8988T (cell line): ENCODE results near the gene HSPA1A.
"Not testable (repeated sequence)": the region's sequence is repeated elsewhere in the genome, so short reads cannot be mapped to it uniquely, and the experiment has no call there.

Experiments
- DNase-seq: peaks from one replicate; pipeline ENCODE4 v3.0.0; 2011

HSPA1A gene

DNA sequence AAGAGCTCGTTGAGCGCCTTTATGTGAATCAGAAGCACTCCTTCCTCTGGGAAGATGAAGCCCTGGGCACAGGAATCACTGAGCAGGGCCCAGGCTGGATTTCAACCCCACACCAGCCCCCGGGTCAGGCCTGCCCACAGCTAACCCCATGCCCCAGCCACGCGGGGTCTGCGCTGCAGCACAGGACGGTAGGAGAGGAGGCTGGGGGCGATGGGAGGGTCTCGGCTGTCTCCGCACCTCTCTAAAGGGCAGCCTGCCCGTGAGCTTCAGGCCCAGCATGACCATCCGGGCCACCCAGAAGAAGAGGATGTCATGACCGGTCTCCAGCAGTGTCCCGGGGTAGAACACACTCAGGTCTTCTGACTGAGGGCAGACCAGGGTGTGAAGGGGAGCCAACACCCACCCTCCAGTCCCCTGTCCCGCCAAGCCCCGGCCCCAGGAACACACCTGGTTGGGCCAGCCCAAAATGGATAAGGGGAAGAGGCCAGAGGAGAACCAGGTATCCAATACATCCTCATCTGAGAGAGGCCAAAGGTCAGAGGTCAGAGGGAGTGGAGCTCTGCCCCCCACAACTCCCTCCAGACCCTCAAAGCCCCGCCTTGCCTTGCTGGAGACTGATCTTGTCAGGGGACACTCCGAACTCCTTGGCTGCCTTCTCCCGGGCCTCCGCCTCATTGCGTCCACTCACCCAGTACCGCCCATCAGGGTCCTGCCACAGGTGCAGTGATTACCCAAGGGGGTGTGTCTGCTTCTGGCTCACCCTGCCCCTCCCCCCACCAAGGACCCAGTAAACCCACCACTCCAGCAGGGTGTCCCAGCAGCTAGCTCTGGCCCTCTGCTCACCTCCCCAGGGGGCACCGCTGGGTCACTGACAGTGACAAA is 33.9 kb upstream of the HSPA1A start:
- DNase-seq: no peak

- no peak for DNase-seq
Observed at GRCh38 chr6:31782126-31782855, 33.1 kb upstream of the HSPA1A start.

DNA sequence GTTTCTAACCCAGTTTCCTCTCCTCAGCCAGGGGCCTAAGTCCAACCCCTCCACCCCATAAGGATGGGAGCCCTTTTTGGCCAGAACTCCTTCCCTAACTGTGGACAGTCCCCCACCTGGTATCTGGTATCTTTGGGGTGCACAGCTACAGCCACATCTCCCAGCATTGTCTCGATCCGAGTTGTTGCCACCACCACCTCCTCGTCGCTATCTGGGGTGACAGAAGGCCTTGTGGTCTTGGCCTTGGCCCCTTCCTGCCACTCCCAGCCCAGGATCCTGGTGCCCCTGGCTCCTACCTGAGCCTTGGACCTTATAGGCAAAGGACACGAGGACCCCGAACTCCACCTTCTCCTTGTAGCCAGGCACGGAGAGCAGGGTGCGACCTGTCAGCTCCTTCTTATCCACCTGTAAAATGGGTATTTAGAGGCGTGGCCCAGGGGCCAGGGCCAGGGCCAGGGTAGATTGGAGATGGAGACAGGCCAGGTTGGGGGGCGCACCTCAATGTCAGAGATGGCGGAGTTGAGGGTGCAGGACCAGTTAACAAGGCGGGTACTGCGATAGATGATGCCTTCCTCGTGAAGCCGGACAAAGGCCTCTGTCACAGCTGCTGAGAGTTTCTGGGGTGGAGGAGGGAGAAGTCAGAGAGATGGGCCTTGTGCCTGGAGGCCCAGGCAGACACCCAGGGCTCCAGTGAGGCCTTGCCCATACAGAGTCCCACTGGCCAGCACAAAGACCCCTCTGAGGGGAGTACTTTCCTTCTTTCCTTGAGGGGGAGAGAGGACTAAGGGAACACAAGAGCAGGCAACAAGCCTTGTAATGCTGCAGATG is 31.0 kb upstream of the HSPA1A start:
- DNase-seq: no peak

- no peak for DNase-seq
Observed at GRCh38 chr6:31785475-31785874, 29.9 kb upstream of the HSPA1A start.

DNA sequence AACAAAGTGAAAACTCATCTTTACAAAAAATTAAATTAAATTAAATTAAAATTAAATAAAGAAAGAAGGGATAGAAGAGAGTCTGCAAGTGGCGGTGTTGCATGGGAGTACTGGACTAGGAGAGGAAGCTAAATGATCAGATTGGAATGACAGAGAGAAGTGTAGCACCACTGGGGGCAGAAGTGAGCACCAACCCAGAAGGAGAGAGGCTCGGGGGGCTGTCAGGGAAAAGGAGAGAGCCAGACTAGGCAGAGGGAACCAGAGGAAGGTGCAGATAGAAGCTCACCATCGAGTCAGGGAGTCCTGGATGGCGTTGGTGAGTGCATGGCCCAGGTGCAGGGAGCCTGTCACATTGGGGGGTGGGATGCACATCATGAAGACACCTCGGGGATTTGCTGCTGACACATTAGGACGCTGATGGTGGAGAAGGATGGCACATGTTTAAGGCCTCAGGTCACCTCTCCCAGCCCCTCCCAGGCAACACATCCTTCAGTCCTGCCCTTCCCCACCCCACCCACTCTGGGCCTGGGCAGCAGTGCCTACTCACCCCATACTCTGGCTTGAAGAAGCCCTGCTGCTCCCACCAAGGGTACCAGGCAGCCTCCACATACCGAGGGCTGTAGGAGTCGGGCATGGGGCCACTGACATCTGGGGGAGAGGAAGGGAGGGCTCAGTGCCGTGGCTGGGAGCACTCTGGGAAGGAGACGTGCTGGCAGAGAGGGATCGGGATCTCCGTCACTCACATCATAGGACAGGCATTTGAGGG is 23.8 kb upstream of the HSPA1A start:
- peak; percentile 89 for DNase-seq

GRCh38 chr6:31792090-31792374 is 23.3 kb upstream of the HSPA1A start:
- no peak for DNase-seq

- DNase-seq: peak; percentile 82
Observed at GRCh38 chr6:31792761-31793171, 22.6 kb upstream of the HSPA1A start.

GRCh38 chr6:31793927-31794245 is 21.5 kb upstream of the HSPA1A start:
- DNase-seq: not testable (repeated sequence)

- no peak for DNase-seq
Observed at GRCh38 chr6:31794294-31794865, 21.0 kb upstream of the HSPA1A start.

DNA sequence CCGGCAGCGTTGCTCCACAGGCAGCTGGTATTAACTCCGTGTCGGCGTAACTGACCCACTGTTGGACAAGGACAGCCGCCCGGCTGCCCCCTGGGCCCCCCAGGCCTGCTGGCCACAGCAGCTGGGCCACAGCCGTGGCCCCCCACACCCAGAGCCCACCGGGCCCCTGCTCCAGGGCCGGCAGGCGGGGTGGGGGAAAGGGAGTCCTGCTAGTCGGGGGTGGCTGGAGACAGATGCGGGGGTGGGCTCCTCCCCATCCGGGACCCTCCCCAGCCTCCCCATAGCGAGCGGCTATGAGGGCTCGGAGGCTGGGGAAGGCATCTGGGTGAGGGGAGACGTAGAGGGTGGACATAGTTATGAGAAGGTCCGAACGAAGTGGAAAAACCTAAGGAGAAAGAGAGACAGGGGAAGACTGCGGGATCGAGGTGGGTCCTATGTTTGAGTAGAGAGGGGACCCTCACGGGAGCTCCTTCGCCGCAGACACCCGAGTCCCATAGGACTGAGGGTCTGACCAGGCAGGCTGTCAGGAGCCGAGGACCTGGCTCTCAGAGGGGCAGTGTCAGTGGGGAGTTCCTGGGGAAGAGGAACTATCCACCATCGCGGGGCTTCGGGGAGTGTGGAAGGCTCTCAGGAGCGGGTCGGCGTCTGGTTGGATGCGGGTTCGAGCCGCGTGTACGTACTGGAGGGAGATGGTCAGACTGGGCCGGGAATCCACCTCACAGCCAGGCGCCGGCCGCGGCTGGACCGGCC is 20.3 kb upstream of the HSPA1A start:
- no peak for DNase-seq

GRCh38 chr6:31795616-31796298 is 19.6 kb upstream of the HSPA1A start, which contains the start of gene VARS1:
Gene VARS1, minus strand, starts transcription at chr6:31795752. Its CDS starts 535 bp downstream, at chr6:31795217.
- DNase-seq: peak; percentile 97

- DNase-seq: no peak
Observed at GRCh38 chr6:31796993-31797385, 18.4 kb upstream of the HSPA1A start.

- DNase-seq: no peak
Observed at GRCh38 chr6:31797588-31797987, 17.8 kb upstream of the HSPA1A start.

- DNase-seq: no peak
Observed at GRCh38 chr6:31799781-31800180, 15.6 kb upstream of the HSPA1A start.

- DNase-seq: not testable (repeated sequence)
Observed at GRCh38 chr6:31801031-31801927, 14.1 kb upstream of the HSPA1A start.

- no peak for DNase-seq
Observed at GRCh38 chr6:31805939-31806469, 9.3 kb upstream of the HSPA1A start.

DNA sequence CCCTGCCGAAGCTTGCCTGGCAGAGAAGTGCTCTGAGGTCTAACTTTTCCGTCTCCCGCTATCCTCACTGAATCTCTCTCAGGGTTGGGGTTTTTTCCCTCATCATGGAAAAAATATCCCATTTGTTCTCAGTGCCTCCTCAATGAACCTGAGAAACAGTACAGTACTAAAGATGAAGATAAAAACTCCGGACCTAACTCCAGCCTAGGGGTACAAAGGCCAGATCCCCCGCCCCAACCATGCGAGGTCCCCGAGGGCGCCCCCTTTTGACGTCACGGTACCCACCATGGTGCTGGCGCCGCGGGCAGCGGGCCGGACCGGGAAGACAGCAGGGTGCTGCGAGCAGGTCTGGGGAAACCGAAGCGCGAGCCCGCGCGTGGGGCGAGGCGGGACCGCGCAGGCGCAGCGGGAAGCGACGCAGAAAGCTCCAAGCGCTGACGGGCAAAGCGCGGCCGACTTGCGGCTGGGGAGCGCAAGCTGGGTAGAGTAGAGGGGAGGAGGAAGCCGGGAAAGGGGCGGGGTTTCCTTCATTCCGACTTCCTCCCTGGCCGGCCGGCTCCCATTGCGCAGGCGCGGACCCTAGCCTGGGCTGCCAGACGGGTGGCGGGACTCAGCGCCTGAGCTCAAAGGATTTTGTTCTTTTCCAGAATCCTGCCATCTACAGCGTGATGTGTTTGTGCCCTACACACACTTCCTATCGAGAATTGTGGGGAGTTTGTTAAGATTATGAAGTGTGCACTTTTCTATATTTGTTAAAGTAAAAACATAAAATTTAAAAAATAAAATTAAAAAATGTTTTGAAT is 8.7 kb upstream of the HSPA1A start, which contains the start of gene LSM2:
LSM2 (minus strand) TSS at position 497 of the 803 bp plus-strand sequence; CDS start at position 288, 209 bp downstream.
- peak; percentile 96 for DNase-seq

GRCh38 chr6:31808599-31808998 is 6.7 kb upstream of the HSPA1A start:
- DNase-seq: not testable (repeated sequence)

- DNase-seq: no peak
Observed at GRCh38 chr6:31811645-31812044, 3.7 kb upstream of the HSPA1A start.
